ENCODE results near the gene ATP1A1. TPM values are rescaled to one million over a fixed set of nuclear protein-coding genes. Genes with fewer than 3 reads are reported as not detected.

ATP1A1 gene
- total and polyA plus RNA-seq, 4 donors: 68.6 to 128 (median 82.6) TPM

DNA sequence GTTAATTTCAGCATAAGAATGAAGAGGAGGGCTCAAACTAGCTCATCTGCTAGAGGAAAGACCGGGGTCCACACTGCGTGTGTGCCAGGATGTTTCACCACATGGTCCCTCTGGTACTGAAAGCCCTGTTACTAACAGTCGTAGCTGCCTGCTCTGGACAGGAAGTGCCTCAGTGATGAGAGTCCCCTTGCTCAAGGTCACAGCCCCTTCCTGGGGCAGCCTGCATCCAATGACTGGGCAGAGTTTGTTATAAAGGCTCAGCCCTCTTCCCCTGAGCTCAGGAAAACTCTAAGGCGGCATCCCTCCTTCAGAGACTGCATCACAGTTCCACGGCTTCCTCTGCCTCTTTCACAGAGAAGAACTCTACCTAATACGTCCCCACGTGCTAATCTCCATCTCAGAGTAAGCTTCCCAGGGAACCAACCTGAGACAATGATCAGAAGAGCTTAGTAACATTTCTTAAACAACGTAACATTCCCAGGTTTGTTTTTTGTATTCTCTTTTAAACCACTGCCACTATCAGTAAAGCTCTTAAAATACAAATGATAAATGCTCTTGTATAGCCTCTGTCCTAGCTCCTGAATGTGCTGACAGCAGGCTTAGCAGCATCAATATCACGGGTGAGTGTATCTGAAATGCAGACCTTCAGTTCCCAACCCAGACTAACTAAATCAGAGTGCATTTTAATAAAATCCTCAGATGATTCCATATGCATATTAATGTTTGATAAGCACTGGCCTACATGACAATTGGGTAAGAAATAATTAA, 38.0 kb upstream of the ATP1A1 start:
- H3K27ac ChIP-seq (ENCODE audit: low read depth in 1 of 2, low read length in 2 of 2): no peak overlapping the region

DNA sequence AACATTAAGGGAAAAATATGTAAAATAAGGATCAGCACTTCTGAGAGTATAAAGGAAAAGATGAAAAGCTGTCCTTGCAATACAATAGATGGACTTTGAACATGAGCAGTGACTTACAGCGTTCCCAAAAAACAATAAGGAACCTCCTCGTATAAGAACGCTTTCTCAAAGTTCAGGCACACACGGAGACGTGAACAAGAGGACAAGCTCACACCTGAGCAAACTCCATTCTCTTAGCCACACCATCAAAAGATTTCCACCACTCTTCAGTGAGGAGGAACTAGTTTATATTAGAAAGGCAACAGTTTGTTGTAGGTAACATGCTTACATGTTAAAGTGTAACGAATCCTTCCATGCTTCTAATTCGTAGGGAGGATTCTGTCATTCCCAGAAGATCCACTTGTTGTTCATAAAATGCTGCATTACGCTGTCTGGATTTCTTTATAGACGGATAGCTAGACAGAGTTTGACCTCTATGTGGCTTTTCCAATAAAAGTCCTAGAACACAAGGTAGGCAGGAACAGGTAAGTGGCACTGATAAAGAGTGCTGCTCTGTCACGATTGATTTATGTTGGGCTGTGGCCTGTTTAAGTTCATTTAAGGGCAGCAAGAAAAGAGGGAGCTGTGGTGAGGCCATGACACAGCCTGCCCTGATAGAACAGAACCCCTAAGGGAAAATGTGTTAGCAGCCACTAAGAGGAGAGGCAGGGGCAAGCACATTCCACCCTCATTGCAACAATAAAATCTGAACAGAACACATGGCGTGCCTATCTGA, 37.0 kb upstream of the ATP1A1 start:
- Histone ChIP-seq H3K36me3 (ENCODE audit: control insufficient read depth in 4 of 4, insufficient read depth in 3 of 4, low read depth in 1 of 4, low read length in 3 of 4) (no peaks in the 10 kb centered on the region), H3K27ac (ENCODE audit: low read depth in 1 of 2, low read length in 2 of 2) (no peak overlapping the region), H3K4me1 (ENCODE audit: control insufficient read depth in 4 of 4, insufficient read depth in 4 of 4, low read length in 3 of 4) (peaks cover 13 to 42% (median 27%) of the 10 kb centered on the region in 4 donors), H3K27me3 (ENCODE audit: control insufficient read depth in 4 of 4, insufficient read depth in 4 of 4, low read length in 3 of 4) (no peaks in the 10 kb centered on the region), H3K9ac (ENCODE audit: low read depth in 1 of 2, low read length in 2 of 2) (no peak overlapping the region), H3K4me3 (ENCODE audit: low read depth in 1 of 3, low read length in 3 of 3) (no peak overlapping the region), H3K9me3 (ENCODE audit: control insufficient read depth in 4 of 4, low read length in 3 of 4) (no peaks in the 10 kb centered on the region)
- no peak for DNase-seq (ENCODE audit: low spot score)
- peak in 1 of 2 donors; percentile 3 for TF ChIP-seq RAD21 (IDR thresholded peaks at IDR 0.05)
- TF ChIP-seq RXRA (IDR thresholded peaks at IDR 0.05): no peak
- WGBS: 72% methylated on average over 11 of the region's 11 CpGs

More for the DNA sequence above, 38.0 kb upstream of the ATP1A1 start:
- TF ChIP-seq FOXA2 (IDR thresholded peaks at IDR 0.05): no peak
- TF ChIP-seq GABPA (IDR thresholded peaks at IDR 0.05 in 1 of 2, conservative IDR thresholded peaks at IDR 0.05 in 1 of 2): peak in 1 of 2 donors; percentile 32
- DNase-seq (ENCODE audit: low spot score): no peak
- Histone ChIP-seq H3K36me3 (ENCODE audit: control insufficient read depth in 4 of 4, insufficient read depth in 3 of 4, low read depth in 1 of 4, low read length in 3 of 4) (no peaks in the 10 kb centered on the region), H3K27me3 (ENCODE audit: control insufficient read depth in 4 of 4, insufficient read depth in 4 of 4, low read length in 3 of 4) (no peaks in the 10 kb centered on the region), H3K4me1 (ENCODE audit: control insufficient read depth in 4 of 4, insufficient read depth in 4 of 4, low read length in 3 of 4) (peaks cover 13 to 42% (median 27%) of the 10 kb centered on the region in 4 donors), H3K4me3 (ENCODE audit: low read depth in 1 of 3, low read length in 3 of 3) (no peak overlapping the region), H3K9ac (ENCODE audit: low read depth in 1 of 2, low read length in 2 of 2) (no peak overlapping the region), H3K9me3 (ENCODE audit: control insufficient read depth in 4 of 4, low read length in 3 of 4) (no peaks in the 10 kb centered on the region)
- 79% methylated on average over 9 of the region's 9 CpGs for WGBS

DNA sequence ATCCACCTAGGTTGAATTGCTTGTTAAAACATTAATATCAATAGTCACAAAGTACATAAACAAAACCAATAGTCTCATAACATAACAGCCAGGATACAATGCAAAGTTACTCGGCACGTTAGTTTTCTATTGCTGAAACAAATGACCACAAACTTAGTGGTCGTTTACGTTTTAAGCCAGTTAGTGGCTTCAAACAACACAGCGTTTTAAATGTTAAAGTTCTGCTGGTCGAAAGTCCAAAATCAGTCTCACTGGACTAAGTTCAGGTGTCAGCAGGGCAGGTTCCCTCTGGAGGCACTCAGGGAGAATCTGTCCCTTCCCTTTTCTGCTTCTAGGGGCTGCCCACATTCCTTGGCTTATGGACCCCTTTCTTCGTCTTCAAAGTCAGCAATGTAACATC, 35.6 kb upstream of the ATP1A1 start:
- peak overlapping the region in 1 of 2 donors; percentile 2 for H3K27ac ChIP-seq (ENCODE audit: low read depth in 1 of 2, low read length in 2 of 2)
- no peaks in the 10 kb centered on the region for H3K9me3 ChIP-seq (ENCODE audit: control insufficient read depth in 4 of 4, low read length in 3 of 4)
- WGBS: 47% methylated on average over 7 of the region's 7 CpGs
- no peaks in the 10 kb centered on the region for H3K27me3 ChIP-seq (ENCODE audit: control insufficient read depth in 4 of 4, insufficient read depth in 4 of 4, low read length in 3 of 4)
- peaks cover 13 to 42% (median 27%) of the 10 kb centered on the region in 4 donors for H3K4me1 ChIP-seq (ENCODE audit: control insufficient read depth in 4 of 4, insufficient read depth in 4 of 4, low read length in 3 of 4)
- H3K36me3 ChIP-seq (ENCODE audit: control insufficient read depth in 4 of 4, insufficient read depth in 3 of 4, low read depth in 1 of 4, low read length in 3 of 4): no peaks in the 10 kb centered on the region
- no peak overlapping the region for H3K9ac ChIP-seq (ENCODE audit: low read depth in 1 of 2, low read length in 2 of 2)
- TF ChIP-seq FOXA1 (IDR thresholded peaks at IDR 0.05): no peak
- TF ChIP-seq, protein P1, sequence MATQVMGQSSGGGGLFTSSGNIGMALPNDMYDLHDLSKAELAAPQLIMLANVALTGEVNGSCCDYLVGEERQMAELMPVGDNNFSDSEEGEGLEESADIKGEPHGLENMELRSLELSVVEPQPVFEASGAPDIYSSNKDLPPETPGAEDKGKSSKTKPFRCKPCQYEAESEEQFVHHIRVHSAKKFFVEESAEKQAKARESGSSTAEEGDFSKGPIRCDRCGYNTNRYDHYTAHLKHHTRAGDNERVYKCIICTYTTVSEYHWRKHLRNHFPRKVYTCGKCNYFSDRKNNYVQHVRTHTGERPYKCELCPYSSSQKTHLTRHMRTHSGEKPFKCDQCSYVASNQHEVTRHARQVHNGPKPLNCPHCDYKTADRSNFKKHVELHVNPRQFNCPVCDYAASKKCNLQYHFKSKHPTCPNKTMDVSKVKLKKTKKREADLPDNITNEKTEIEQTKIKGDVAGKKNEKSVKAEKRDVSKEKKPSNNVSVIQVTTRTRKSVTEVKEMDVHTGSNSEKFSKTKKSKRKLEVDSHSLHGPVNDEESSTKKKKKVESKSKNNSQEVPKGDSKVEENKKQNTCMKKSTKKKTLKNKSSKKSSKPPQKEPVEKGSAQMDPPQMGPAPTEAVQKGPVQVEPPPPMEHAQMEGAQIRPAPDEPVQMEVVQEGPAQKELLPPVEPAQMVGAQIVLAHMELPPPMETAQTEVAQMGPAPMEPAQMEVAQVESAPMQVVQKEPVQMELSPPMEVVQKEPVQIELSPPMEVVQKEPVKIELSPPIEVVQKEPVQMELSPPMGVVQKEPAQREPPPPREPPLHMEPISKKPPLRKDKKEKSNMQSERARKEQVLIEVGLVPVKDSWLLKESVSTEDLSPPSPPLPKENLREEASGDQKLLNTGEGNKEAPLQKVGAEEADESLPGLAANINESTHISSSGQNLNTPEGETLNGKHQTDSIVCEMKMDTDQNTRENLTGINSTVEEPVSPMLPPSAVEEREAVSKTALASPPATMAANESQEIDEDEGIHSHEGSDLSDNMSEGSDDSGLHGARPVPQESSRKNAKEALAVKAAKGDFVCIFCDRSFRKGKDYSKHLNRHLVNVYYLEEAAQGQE (IDR thresholded peaks at IDR 0.05): no peak
- TF ChIP-seq, protein P2, sequence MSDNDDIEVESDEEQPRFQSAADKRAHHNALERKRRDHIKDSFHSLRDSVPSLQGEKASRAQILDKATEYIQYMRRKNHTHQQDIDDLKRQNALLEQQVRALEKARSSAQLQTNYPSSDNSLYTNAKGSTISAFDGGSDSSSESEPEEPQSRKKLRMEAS (IDR thresholded peaks at IDR 0.05): no peak
- TF ChIP-seq EGR1 (IDR thresholded peaks at IDR 0.05; ENCODE audit: low read depth in 2 of 2): no peak
- no peak for TF ChIP-seq TAF1 (conservative IDR thresholded peaks at IDR 0.05)
- TF ChIP-seq YY1 (IDR thresholded peaks at IDR 0.05): no peak
- TF ChIP-seq, protein P3, sequence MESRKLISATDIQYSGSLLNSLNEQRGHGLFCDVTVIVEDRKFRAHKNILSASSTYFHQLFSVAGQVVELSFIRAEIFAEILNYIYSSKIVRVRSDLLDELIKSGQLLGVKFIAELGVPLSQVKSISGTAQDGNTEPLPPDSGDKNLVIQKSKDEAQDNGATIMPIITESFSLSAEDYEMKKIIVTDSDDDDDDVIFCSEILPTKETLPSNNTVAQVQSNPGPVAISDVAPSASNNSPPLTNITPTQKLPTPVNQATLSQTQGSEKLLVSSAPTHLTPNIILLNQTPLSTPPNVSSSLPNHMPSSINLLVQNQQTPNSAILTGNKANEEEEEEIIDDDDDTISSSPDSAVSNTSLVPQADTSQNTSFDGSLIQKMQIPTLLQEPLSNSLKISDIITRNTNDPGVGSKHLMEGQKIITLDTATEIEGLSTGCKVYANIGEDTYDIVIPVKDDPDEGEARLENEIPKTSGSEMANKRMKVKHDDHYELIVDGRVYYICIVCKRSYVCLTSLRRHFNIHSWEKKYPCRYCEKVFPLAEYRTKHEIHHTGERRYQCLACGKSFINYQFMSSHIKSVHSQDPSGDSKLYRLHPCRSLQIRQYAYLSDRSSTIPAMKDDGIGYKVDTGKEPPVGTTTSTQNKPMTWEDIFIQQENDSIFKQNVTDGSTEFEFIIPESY (IDR thresholded peaks at IDR 0.05): no peak
- TF ChIP-seq JUND (IDR thresholded peaks at IDR 0.05): peak in 1 of 2 donors; percentile 22
- TF ChIP-seq NR2F2 (IDR thresholded peaks at IDR 0.05): no peak
- no peak for TF ChIP-seq FOXA2 (IDR thresholded peaks at IDR 0.05)
- peak; percentile 96 for TF ChIP-seq HNF4A (conservative IDR thresholded peaks at IDR 0.05)
- TF ChIP-seq, protein P4, sequence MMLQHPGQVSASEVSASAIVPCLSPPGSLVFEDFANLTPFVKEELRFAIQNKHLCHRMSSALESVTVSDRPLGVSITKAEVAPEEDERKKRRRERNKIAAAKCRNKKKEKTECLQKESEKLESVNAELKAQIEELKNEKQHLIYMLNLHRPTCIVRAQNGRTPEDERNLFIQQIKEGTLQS (IDR thresholded peaks at IDR 0.05): no peak
- no peak for TF ChIP-seq GABPA (IDR thresholded peaks at IDR 0.05 in 1 of 2, conservative IDR thresholded peaks at IDR 0.05 in 1 of 2)
- TF ChIP-seq, protein P5, sequence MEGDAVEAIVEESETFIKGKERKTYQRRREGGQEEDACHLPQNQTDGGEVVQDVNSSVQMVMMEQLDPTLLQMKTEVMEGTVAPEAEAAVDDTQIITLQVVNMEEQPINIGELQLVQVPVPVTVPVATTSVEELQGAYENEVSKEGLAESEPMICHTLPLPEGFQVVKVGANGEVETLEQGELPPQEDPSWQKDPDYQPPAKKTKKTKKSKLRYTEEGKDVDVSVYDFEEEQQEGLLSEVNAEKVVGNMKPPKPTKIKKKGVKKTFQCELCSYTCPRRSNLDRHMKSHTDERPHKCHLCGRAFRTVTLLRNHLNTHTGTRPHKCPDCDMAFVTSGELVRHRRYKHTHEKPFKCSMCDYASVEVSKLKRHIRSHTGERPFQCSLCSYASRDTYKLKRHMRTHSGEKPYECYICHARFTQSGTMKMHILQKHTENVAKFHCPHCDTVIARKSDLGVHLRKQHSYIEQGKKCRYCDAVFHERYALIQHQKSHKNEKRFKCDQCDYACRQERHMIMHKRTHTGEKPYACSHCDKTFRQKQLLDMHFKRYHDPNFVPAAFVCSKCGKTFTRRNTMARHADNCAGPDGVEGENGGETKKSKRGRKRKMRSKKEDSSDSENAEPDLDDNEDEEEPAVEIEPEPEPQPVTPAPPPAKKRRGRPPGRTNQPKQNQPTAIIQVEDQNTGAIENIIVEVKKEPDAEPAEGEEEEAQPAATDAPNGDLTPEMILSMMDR (IDR thresholded peaks at IDR 0.05; ENCODE audit: low read depth, low read length, missing input control): no peak
- TF ChIP-seq RXRA (IDR thresholded peaks at IDR 0.05): peak; percentile 53 to 57
- TF ChIP-seq RAD21 (IDR thresholded peaks at IDR 0.05): peak in 1 of 2 donors; percentile 57
- peak; percentile 91 for TF ChIP-seq SP1 (IDR thresholded peaks at IDR 0.05)
- TF ChIP-seq HNF4G (IDR thresholded peaks at IDR 0.05): peak; percentile 85
- DNase-seq (ENCODE audit: low spot score): no peak
- H3K4me3 ChIP-seq (ENCODE audit: low read depth in 1 of 3, low read length in 3 of 3): no peak overlapping the region
